H9 (cell line): Measurements from ENCODE around the gene RXRB. TPM values are rescaled to one million over a fixed set of nuclear protein-coding genes. Genes with fewer than 3 reads are reported as not detected.

Source experiments
- DNase-seq: peaks from one replicate; pipeline ENCODE4 v3.0.0-alpha.2; 2017
- H2AFZ ChIP-seq: one replicate; pipeline ENCODE4 v1.6.1; 2013; ENCODE audit warnings: mild to moderate bottlenecking, low read length, control low read depth, moderate library complexity
- H2AK5ac ChIP-seq: 2 replicates; pipeline ENCODE4 v1.6.1; 2013; ENCODE audit warnings: low read length, control low read depth, mixed read lengths; ENCODE audit not compliant: insufficient read length
- H2BK120ac ChIP-seq: one replicate; pipeline ENCODE4 v1.6.1; 2013; ENCODE audit warnings: low read depth, mild to moderate bottlenecking, low read length, control low read depth, inconsistent platforms; ENCODE audit not compliant: poor library complexity, severe bottlenecking
- H2BK12ac ChIP-seq: 2 replicates; pipeline ENCODE4 v1.6.1; 2013; ENCODE audit warnings: low read length, control low read depth, mixed read lengths, low read depth; ENCODE audit not compliant: insufficient read length
- H2BK15ac ChIP-seq: 2 replicates; pipeline ENCODE4 v1.6.1; 2013; ENCODE audit warnings: low read depth, low read length, control low read depth
- H2BK20ac ChIP-seq: one replicate; pipeline ENCODE4 v1.6.1; 2013; ENCODE audit warnings: low read depth, mild to moderate bottlenecking, low read length, control low read depth, inconsistent platforms; ENCODE audit not compliant: poor library complexity, severe bottlenecking
- H2BK5ac ChIP-seq: 2 replicates; pipeline ENCODE4 v1.6.1; 2013; ENCODE audit warnings: low read length, control low read depth, mixed read lengths; ENCODE audit not compliant: insufficient read length
- H3K14ac ChIP-seq: 2 replicates; pipeline ENCODE4 v1.6.1; 2013; ENCODE audit warnings: low read length, control low read depth; ENCODE audit not compliant: insufficient read depth
- H3K18ac ChIP-seq: 2 replicates; pipeline ENCODE4 v1.6.1; 2013; ENCODE audit warnings: low read depth, mild to moderate bottlenecking, mixed read lengths, low read length, control low read depth; ENCODE audit not compliant: insufficient read length
- H3K23ac ChIP-seq: 2 replicates; pipeline ENCODE4 v1.6.1; 2013; ENCODE audit warnings: low read length, control low read depth, mixed read lengths, low read depth; ENCODE audit not compliant: insufficient read length
- H3K23me2 ChIP-seq: 2 replicates; pipeline ENCODE4 v1.6.1; 2013; ENCODE audit warnings: low read depth, mild to moderate bottlenecking, mixed read lengths, low read length, control low read depth; ENCODE audit not compliant: insufficient read length, poor library complexity, severe bottlenecking
- H3K27ac ChIP-seq: 2 replicates; pipeline ENCODE4 v1.5.1; 2013; ENCODE audit warnings: low read length, control low read depth, mixed read lengths, low read depth; ENCODE audit not compliant: insufficient read length
- H3K27me3 ChIP-seq: 2 replicates; pipeline ENCODE4 v1.6.1; 2013; ENCODE audit warnings: low read length, control low read depth, inconsistent platforms; ENCODE audit not compliant: insufficient read depth
- H3K4ac ChIP-seq: 2 replicates; pipeline ENCODE4 v1.6.1; 2013; ENCODE audit warnings: low read depth, mild to moderate bottlenecking, control low read depth, inconsistent platforms, low read length, moderate library complexity
- H3K4me1 ChIP-seq: 2 replicates; pipeline ENCODE4 v1.6.1; 2013; ENCODE audit warnings: low read length, control low read depth, inconsistent platforms; ENCODE audit not compliant: insufficient read depth
- H3K4me2 ChIP-seq: 2 replicates; pipeline ENCODE4 v1.6.1; 2013; ENCODE audit warnings: low read length, control low read depth, mixed read lengths; ENCODE audit not compliant: insufficient read length, insufficient read depth
- H3K56ac ChIP-seq: 2 replicates; pipeline ENCODE4 v1.6.1; 2013; ENCODE audit warnings: low read depth, mild to moderate bottlenecking, mixed read lengths, low read length, control low read depth; ENCODE audit not compliant: insufficient read length
- H3K79me1 ChIP-seq: 2 replicates; pipeline ENCODE4 v1.6.1; 2013; ENCODE audit warnings: low read depth, mild to moderate bottlenecking, moderate library complexity, low read length, control low read depth, inconsistent platforms; ENCODE audit not compliant: insufficient read depth, poor library complexity, severe bottlenecking
- H3K79me2 ChIP-seq: 2 replicates; pipeline ENCODE4 v1.6.1; 2013; ENCODE audit warnings: low read length, control low read depth, inconsistent platforms; ENCODE audit not compliant: insufficient read depth
- H3K9ac ChIP-seq: 2 replicates; pipeline ENCODE4 v1.6.1; 2013; ENCODE audit warnings: low read length, control low read depth, mixed read lengths; ENCODE audit not compliant: insufficient read length; ENCODE audit errors: extremely low read depth
- H3K9me3 ChIP-seq: one replicate; pipeline ENCODE4 v1.6.1; 2013; ENCODE audit warnings: low read depth, low read length, inconsistent platforms; ENCODE audit not compliant: control insufficient read depth
- H3T11ph ChIP-seq: one replicate; pipeline ENCODE4 v1.6.1; 2013; ENCODE audit warnings: mild to moderate bottlenecking, low read length, control low read depth, inconsistent platforms
- H4K20me1 ChIP-seq: one replicate; pipeline ENCODE4 v1.6.1; 2013; ENCODE audit not compliant: control insufficient read depth, insufficient read length, insufficient read depth
- H4K5ac ChIP-seq: 2 replicates; pipeline ENCODE4 v1.6.1; 2013; ENCODE audit warnings: low read depth, mild to moderate bottlenecking, mixed read lengths, low read length, control low read depth; ENCODE audit not compliant: insufficient read length
- H4K8ac ChIP-seq: replicated peaks from 2 replicates; pipeline ENCODE4 v1.6.1; 2013; ENCODE audit warnings: low read length, control low read depth, mixed read lengths, low read depth; ENCODE audit not compliant: insufficient read length
- H4K91ac ChIP-seq: 2 replicates; pipeline ENCODE4 v1.6.1; 2013; ENCODE audit warnings: low read depth, mild to moderate bottlenecking, moderate library complexity, mixed read lengths, low read length, control low read depth; ENCODE audit not compliant: insufficient read length
- H3K27ac Mint-ChIP-seq, 3 experiments: 2 replicates in 2 of 3; 3 replicates in 1 of 3; pipeline ENCODE4 v1.8.0; 2020 to 2021; ENCODE audit warnings: mixed read lengths in 3 of 3, mild to moderate bottlenecking in 1 of 3, moderate library complexity in 1 of 3
- H3K27me3 Mint-ChIP-seq: 2 replicates; pipeline ENCODE4 v1.8.0; 2021; ENCODE audit warnings: low read depth, mild to moderate bottlenecking, moderate library complexity, mixed read lengths
- H3K36me3 Mint-ChIP-seq, 3 experiments: 2 replicates in 2 of 3; 3 replicates in 1 of 3; pipeline ENCODE4 v1.8.0; 2020 to 2021; ENCODE audit warnings: low read depth in 3 of 3, mixed read lengths in 3 of 3; ENCODE audit not compliant: insufficient read depth in 1 of 3
- H3K4me1 Mint-ChIP-seq, 2 experiments: 2 replicates each; pipeline ENCODE4 v1.8.0; 2020; ENCODE audit warnings: mixed read lengths in 2 of 2
- H3K4me3 Mint-ChIP-seq, 2 experiments: 2 replicates in 1 of 2; 3 replicates in 1 of 2; pipeline ENCODE4 v1.8.0; 2020 to 2021; ENCODE audit warnings: mild to moderate bottlenecking in 2 of 2, mixed read lengths in 2 of 2, moderate library complexity in 1 of 2
- H3K9me3 Mint-ChIP-seq, 2 experiments: 2 replicates in 1 of 2; 3 replicates in 1 of 2; pipeline ENCODE4 v1.8.0; 2020; ENCODE audit warnings: mild to moderate bottlenecking in 2 of 2, mixed read lengths in 2 of 2, moderate library complexity in 1 of 2
- CTCF ChIP-seq: fragments of 200-600 bp; sonication (generic); conservative IDR thresholded peaks from 3 replicates; pipeline ENCODE4 v1.8.0; 2021; ENCODE audit warnings: antibody characterized with exemption, mild to moderate bottlenecking
- WGBS: extraction: QIAGEN DNeasy Blood & Tissue Kit; methylation state at CpG from one replicate; pipeline ENCODE4 v1.1.7; 2013; ENCODE audit warnings: missing lambda C conversion rate, low lambda C conversion rate, mixed read lengths; ENCODE audit not compliant: insufficient read length; ENCODE audit errors: extremely low coverage; 5-methylcytosine and 5-hydroxymethylcytosine counted together
- total RNA-seq: library from RNA; stranded (reverse); gene quantifications from 2 replicates; pipeline ENCODE4 v1.2.1, GENCODE V29; 2021

RXRB gene
- total RNA-seq, 1 experiment from 2014 or later: 14.8 TPM

- H3K23ac ChIP-seq: no peak overlapping the region
- Mint-ChIP-seq H3K4me3 (peak overlapping the region; percentile 64 to 83), H3K9me3 (no peaks in the 10 kb centered on the region; a peak in 1 of 5 replicates), H3K27ac (peak overlapping the region in 1 of 3 experiments; percentile 40; a peak in 1 of 7 replicates), H3K27me3 (peaks cover 46% of the 10 kb centered on the region), H3K36me3 (peaks cover 8 to 24% (median 20%) of the 10 kb centered on the region in 3 experiments; a peak in 6 of 7 replicates), H3K4me1 (peaks cover 20 to 22% of the 10 kb centered on the region in 2 experiments)
- H3K4me2 ChIP-seq: peak overlapping the region; percentile 77
- TF ChIP-seq CTCF: peak; percentile 91
- WGBS: no CpG with 5 or more reads among the region's 28 CpGs
- no peaks in the 10 kb centered on the region; the same call in 1 of the 2 replicates for H3K4me1 ChIP-seq
- H3K9me3 ChIP-seq: no peaks in the 10 kb centered on the region
- no peak overlapping the region for H3K18ac ChIP-seq
- H3K79me2 ChIP-seq: no peaks in the 10 kb centered on the region
- no peak overlapping the region for H2BK15ac ChIP-seq
- H3K56ac ChIP-seq: no peak overlapping the region
- no peak overlapping the region for H2BK12ac ChIP-seq
- H3T11ph ChIP-seq: no peak overlapping the region
- H4K5ac ChIP-seq: no peak overlapping the region
- no peak overlapping the region for H2AK5ac ChIP-seq
- H2BK20ac ChIP-seq: no peak overlapping the region
- no peak overlapping the region for H4K8ac ChIP-seq
- peaks cover 17% of the 10 kb centered on the region for H3K23me2 ChIP-seq
- H3K4ac ChIP-seq: no peak overlapping the region
- no peaks in the 10 kb centered on the region for H3K79me1 ChIP-seq
- peak overlapping the region; percentile 56 for H3K9ac ChIP-seq
- peak overlapping the region; percentile 66 for H2AFZ ChIP-seq
- no peak overlapping the region for H2BK120ac ChIP-seq
- no peaks in the 10 kb centered on the region for H4K20me1 ChIP-seq
- no peak overlapping the region for H4K91ac ChIP-seq
- no peak overlapping the region for H3K27ac ChIP-seq
- DNase-seq: peak; percentile 90
- no peak overlapping the region for H3K14ac ChIP-seq
- H2BK5ac ChIP-seq: no peak overlapping the region
- no peaks in the 10 kb centered on the region; the same call in 1 of the 2 replicates for H3K27me3 ChIP-seq
Observed at GRCh38 chr6:33247977-33248642, 47.6 kb upstream of the RXRB start.
